Measurements from ENCODE around the gene PPIP5K2. TPM values are rescaled to one million over a fixed set of nuclear protein-coding genes. Genes with fewer than 3 reads are reported as not detected.

The PPIP5K2 gene
- total RNA-seq, 2 donors from 2014 or later: 23.9 to 24.9 TPM

- 83% methylated on average over 1 of the region's 1 CpG for WGBS
- intact Hi-C loops (cut with DNase I): no loop called here
- no peak for TF ChIP-seq POLR2AphosphoS5 (IDR thresholded peaks at IDR 0.05)
- TF ChIP-seq CTCF (IDR thresholded peaks at IDR 0.05): no peak
- no peak for TF ChIP-seq POLR2A (IDR thresholded peaks at IDR 0.05)
- DNase-seq (ENCODE audit: low spot score): no peak
- H3K27me3 ChIP-seq (replicated peaks; ENCODE audit: insufficient read depth): no peaks in the 10 kb centered on the region
- no peaks in the 10 kb centered on the region for H3K4me1 ChIP-seq (replicated peaks)
- no peak overlapping the region for H3K27ac ChIP-seq
- no peaks in the 10 kb centered on the region for H3K9me3 ChIP-seq
- H3K36me3 ChIP-seq: no peaks in the 10 kb centered on the region
- H3K4me3 ChIP-seq: no peak overlapping the region
These were observed 86.9 kb downstream of the PPIP5K2 start for GRCh38 chr5:103207011-103207410.

GRCh38 chr5:103207653-103208052, 87.6 kb downstream of the PPIP5K2 start:
- no peak overlapping the region for H3K27ac ChIP-seq
- TF ChIP-seq POLR2A (IDR thresholded peaks at IDR 0.05) (no peak), CTCF (IDR thresholded peaks at IDR 0.05) (no peak), POLR2AphosphoS5 (IDR thresholded peaks at IDR 0.05) (no peak)

GRCh38 chr5:103208460-103208859, 88.4 kb downstream of the PPIP5K2 start:
- WGBS: 55% methylated on average over 2 of the region's 2 CpGs
- no peaks in the 10 kb centered on the region for H3K4me1 ChIP-seq (replicated peaks)
- H3K36me3 ChIP-seq: no peaks in the 10 kb centered on the region
- H3K9me3 ChIP-seq: no peaks in the 10 kb centered on the region
- no peak overlapping the region for H3K27ac ChIP-seq
- H3K4me3 ChIP-seq: no peak overlapping the region
- no peak for DNase-seq (ENCODE audit: low spot score)
- TF ChIP-seq CTCF (IDR thresholded peaks at IDR 0.05): no peak
- TF ChIP-seq POLR2AphosphoS5 (IDR thresholded peaks at IDR 0.05): no peak
- no peak for TF ChIP-seq POLR2A (IDR thresholded peaks at IDR 0.05)
- intact Hi-C loops (cut with DNase I): no loop called here
- no peaks in the 10 kb centered on the region for H3K27me3 ChIP-seq (replicated peaks; ENCODE audit: insufficient read depth)

More at GRCh38 chr5:103207653-103208052, 87.6 kb downstream of the PPIP5K2 start:
- intact Hi-C loops (cut with DNase I): no loop called here
- no peak for DNase-seq (ENCODE audit: low spot score)
- Histone ChIP-seq H3K9me3 (no peaks in the 10 kb centered on the region), H3K4me1 (replicated peaks) (no peaks in the 10 kb centered on the region), H3K4me3 (no peak overlapping the region), H3K27me3 (replicated peaks; ENCODE audit: insufficient read depth) (no peaks in the 10 kb centered on the region), H3K36me3 (no peaks in the 10 kb centered on the region)

- no peak overlapping the region for H3K4me3 ChIP-seq
- no peaks in the 10 kb centered on the region for H3K27me3 ChIP-seq (replicated peaks; ENCODE audit: insufficient read depth)
- DNase-seq (ENCODE audit: low spot score): no peak
- no peak overlapping the region for H3K27ac ChIP-seq
- intact Hi-C loops (cut with DNase I): no loop called here
- no peaks in the 10 kb centered on the region for H3K4me1 ChIP-seq (replicated peaks)
- no peaks in the 10 kb centered on the region for H3K36me3 ChIP-seq
- H3K9me3 ChIP-seq: no peaks in the 10 kb centered on the region
- TF ChIP-seq CTCF (IDR thresholded peaks at IDR 0.05) (no peak), POLR2A (IDR thresholded peaks at IDR 0.05) (no peak), POLR2AphosphoS5 (IDR thresholded peaks at IDR 0.05) (no peak)
These were observed 89.0 kb downstream of the PPIP5K2 start for GRCh38 chr5:103209065-103209464.

- no peak for DNase-seq (ENCODE audit: low spot score)
- intact Hi-C loops (cut with DNase I): no loop called here
These were observed 90.9 kb downstream of the PPIP5K2 start for GRCh38 chr5:103210952-103211351.

More at GRCh38 chr5:103210952-103211351, 90.9 kb downstream of the PPIP5K2 start:
- H3K27ac ChIP-seq: no peak overlapping the region
- H3K27me3 ChIP-seq (replicated peaks; ENCODE audit: insufficient read depth): no peaks in the 10 kb centered on the region
- WGBS: 97% methylated on average over 2 of the region's 2 CpGs
- TF ChIP-seq CTCF (IDR thresholded peaks at IDR 0.05) (no peak), POLR2A (IDR thresholded peaks at IDR 0.05) (no peak), POLR2AphosphoS5 (IDR thresholded peaks at IDR 0.05) (no peak)
- no peaks in the 10 kb centered on the region for H3K36me3 ChIP-seq
- H3K4me1 ChIP-seq (replicated peaks): no peaks in the 10 kb centered on the region
- H3K9me3 ChIP-seq: no peaks in the 10 kb centered on the region
- H3K4me3 ChIP-seq: no peak overlapping the region
